ENCODE data around the gene CD86.

CD86 gene

DNA sequence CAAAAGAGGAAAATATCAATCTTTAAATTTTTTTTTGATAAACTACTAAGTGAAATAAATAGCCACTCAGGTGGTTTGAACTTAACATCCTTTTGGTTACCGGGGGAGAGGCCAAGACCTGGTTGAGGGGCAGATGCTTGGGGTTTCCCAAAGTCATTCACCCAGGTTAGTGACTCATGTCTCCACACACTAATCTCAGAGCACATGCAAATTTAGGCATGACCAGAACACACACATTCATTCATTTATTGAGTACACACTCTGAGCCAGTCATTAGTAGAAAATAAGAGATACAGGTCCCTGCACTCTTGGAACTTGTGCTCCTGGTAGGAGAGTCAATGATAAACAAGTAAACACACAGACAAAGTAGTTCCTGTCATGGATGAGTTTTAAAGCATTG is 40.4 kb upstream of the CD86 start:
- H3K36me3 ChIP-seq (ENCODE audit: control insufficient read depth, low read length), result no peaks in the 10 kb centered on the region
- H3K27me3 ChIP-seq (ENCODE audit: control insufficient read depth, low read length), result no peaks in the 10 kb centered on the region
- no peak for TF ChIP-seq EZH2phosphoT487 (IDR thresholded peaks at IDR 0.05; ENCODE audit: borderline replicate concordance, low read length)
- H3K27ac ChIP-seq (ENCODE audit: low read depth, low read length), result no peak overlapping the region
- H3F3A ChIP-seq (ENCODE audit: control insufficient read depth, insufficient read depth), result 0 out of 2 replicates have a peak, but pooled peaks cover 3% of the 10 kb centered on the region
- H3K4me3 ChIP-seq (ENCODE audit: low read length), result peak overlapping the region; percentile 4; the same call in 1 of the 2 replicates
- no peaks in the 10 kb centered on the region for H4K20me1 ChIP-seq (ENCODE audit: control insufficient read depth, insufficient read depth, low read depth, low read length)
- H3K4me1 ChIP-seq (ENCODE audit: control insufficient read depth, low read length), result peaks cover 74% of the 10 kb centered on the region
- no peaks in the 10 kb centered on the region for H3K9me2 ChIP-seq (replicated peaks; ENCODE audit: control insufficient read depth, low read length)
- H3K9me3 ChIP-seq (ENCODE audit: control insufficient read depth, insufficient read depth, low read length), result peaks cover 6% of the 10 kb centered on the region; the same call in 1 of the 2 replicates
- no peaks in the 10 kb centered on the region for H3K79me2 ChIP-seq (ENCODE audit: control insufficient read depth, low read length)
- H3K4me2 ChIP-seq (ENCODE audit: low read length), result peak overlapping the region; percentile 24

DNA sequence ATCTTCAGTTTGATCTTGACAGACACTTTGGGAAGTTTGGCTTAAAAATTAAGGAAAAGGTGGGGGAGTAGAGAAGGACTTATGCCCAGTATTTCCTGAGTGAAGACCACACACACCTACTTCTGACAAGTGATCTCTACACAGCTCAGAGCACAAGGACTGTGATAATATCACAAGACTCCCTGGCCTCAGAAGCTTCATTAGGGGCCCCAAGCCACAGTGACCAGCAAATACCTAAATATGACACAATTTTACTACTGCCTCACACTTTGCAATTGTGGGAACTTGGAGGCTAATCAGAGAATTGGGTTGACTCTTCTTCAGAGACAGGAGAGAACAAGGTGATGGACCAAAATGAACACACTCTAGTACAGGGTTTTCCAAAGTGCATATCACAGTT is 35.7 kb upstream of the CD86 start:
- H4K20me1 ChIP-seq (ENCODE audit: control insufficient read depth, insufficient read depth, low read depth, low read length), result no peaks in the 10 kb centered on the region
- no peaks in the 10 kb centered on the region for H3K79me2 ChIP-seq (ENCODE audit: control insufficient read depth, low read length)
- no peak overlapping the region for H3K4me3 ChIP-seq (ENCODE audit: low read length)
- no peaks in the 10 kb centered on the region for H3K27me3 ChIP-seq (ENCODE audit: control insufficient read depth, low read length)
- H3K9me2 ChIP-seq (replicated peaks; ENCODE audit: control insufficient read depth, low read length), result no peaks in the 10 kb centered on the region
- H3K9me3 ChIP-seq (ENCODE audit: control insufficient read depth, insufficient read depth, low read length), result peaks cover 6% of the 10 kb centered on the region; the same call in 1 of the 2 replicates
- TF ChIP-seq EZH2phosphoT487 (IDR thresholded peaks at IDR 0.05; ENCODE audit: borderline replicate concordance, low read length), result no peak
- TF ChIP-seq, protein P1, sequence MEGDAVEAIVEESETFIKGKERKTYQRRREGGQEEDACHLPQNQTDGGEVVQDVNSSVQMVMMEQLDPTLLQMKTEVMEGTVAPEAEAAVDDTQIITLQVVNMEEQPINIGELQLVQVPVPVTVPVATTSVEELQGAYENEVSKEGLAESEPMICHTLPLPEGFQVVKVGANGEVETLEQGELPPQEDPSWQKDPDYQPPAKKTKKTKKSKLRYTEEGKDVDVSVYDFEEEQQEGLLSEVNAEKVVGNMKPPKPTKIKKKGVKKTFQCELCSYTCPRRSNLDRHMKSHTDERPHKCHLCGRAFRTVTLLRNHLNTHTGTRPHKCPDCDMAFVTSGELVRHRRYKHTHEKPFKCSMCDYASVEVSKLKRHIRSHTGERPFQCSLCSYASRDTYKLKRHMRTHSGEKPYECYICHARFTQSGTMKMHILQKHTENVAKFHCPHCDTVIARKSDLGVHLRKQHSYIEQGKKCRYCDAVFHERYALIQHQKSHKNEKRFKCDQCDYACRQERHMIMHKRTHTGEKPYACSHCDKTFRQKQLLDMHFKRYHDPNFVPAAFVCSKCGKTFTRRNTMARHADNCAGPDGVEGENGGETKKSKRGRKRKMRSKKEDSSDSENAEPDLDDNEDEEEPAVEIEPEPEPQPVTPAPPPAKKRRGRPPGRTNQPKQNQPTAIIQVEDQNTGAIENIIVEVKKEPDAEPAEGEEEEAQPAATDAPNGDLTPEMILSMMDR (IDR thresholded peaks at IDR 0.05; ENCODE audit: low read depth, low read length, poor library complexity, severe bottlenecking), result no peak
- H3K4me1 ChIP-seq (ENCODE audit: control insufficient read depth, low read length), result peaks cover 72% of the 10 kb centered on the region
- no peak overlapping the region for H3K27ac ChIP-seq (ENCODE audit: low read depth, low read length)
- peak overlapping the region; percentile 92; the same call in 1 of the 2 replicates for H3K4me2 ChIP-seq (ENCODE audit: low read length)
- H3K36me3 ChIP-seq (ENCODE audit: control insufficient read depth, low read length), result no peaks in the 10 kb centered on the region
- peaks cover 11% of the 10 kb centered on the region for H3F3A ChIP-seq (ENCODE audit: control insufficient read depth, insufficient read depth)

DNA sequence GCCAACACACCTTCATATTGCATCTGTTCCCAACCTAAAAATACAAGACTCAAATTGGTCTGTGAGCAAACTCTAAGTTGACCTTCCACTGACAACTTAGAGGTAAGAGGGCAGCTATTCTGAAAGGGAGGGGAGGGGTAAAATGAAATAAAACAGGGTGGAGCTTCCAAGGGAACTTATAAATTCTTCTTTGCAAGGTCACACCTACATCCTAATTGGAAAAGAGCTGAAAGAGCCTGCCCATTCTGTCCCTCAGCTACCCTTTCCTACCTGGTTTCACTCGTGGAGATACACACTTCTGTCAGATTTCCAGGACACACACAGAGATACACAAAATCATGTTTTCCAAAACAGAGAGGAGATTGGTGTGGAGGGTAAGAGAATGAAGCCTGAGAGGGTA is 34.1 kb upstream of the CD86 start:
- H3K36me3 ChIP-seq (ENCODE audit: control insufficient read depth, low read length), result no peaks in the 10 kb centered on the region
- H3K4me2 ChIP-seq (ENCODE audit: low read length), result peak overlapping the region; percentile 92
- no peaks in the 10 kb centered on the region for H3K27me3 ChIP-seq (ENCODE audit: control insufficient read depth, low read length)
- H3K4me3 ChIP-seq (ENCODE audit: low read length), result peak overlapping the region; percentile 74
- no peaks in the 10 kb centered on the region for H3K9me2 ChIP-seq (replicated peaks; ENCODE audit: control insufficient read depth, low read length)
- H3K27ac ChIP-seq (ENCODE audit: low read depth, low read length), result no peak overlapping the region
- no peaks in the 10 kb centered on the region for H3K79me2 ChIP-seq (ENCODE audit: control insufficient read depth, low read length)
- peaks cover 22% of the 10 kb centered on the region for H3F3A ChIP-seq (ENCODE audit: control insufficient read depth, insufficient read depth)
- TF ChIP-seq, protein P1 (IDR thresholded peaks at IDR 0.05; ENCODE audit: low read depth, low read length, poor library complexity, severe bottlenecking), result no peak
- no peak for TF ChIP-seq EZH2phosphoT487 (IDR thresholded peaks at IDR 0.05; ENCODE audit: borderline replicate concordance, low read length)
- peaks cover 2% of the 10 kb centered on the region; the same call in 1 of the 2 replicates for H3K9me3 ChIP-seq (ENCODE audit: control insufficient read depth, insufficient read depth, low read length)
- peaks cover 72% of the 10 kb centered on the region for H3K4me1 ChIP-seq (ENCODE audit: control insufficient read depth, low read length)
- H4K20me1 ChIP-seq (ENCODE audit: control insufficient read depth, insufficient read depth, low read depth, low read length), result no peaks in the 10 kb centered on the region

DNA sequence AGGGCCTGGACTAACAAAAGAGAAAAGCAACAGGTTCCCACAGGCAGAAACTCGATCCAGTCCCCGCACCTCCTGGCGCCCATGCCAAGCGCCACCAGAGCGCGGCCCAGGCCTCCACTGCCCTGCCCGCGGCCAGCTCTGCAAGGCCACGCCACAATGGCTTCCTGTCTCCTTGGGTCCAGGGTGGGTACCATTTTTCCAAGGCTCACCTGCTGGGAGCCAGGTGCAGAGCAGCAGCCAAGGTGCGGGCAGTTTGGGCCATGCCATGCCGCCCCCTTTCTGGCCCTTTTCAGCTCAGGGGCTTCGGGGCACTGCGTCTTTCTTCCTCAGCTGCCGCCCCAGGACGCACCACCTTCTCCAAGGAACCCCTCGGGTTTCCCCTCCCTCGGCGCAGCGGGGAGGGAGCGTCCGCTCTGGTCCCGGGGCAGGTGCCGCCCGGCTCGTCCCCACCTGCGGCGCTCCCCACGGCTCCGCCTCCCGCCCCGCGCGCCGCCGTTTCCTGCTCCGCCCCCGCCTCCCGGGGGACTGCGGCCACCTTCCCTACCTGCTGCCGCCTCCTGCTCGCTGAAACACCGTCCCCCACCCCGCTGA is 33.3 kb upstream of the CD86 start, which contains the start of gene ILDR1:
TSS of gene ILDR1 (minus strand) at position 437 of the 591 bp plus-strand sequence. CDS start at position 267, 170 bp downstream.
- H3K27ac ChIP-seq (ENCODE audit: low read depth, low read length), result peak within 1 kb of the TSS; percentile 68
- no peaks in the 10 kb centered on the region for H3K27me3 ChIP-seq (ENCODE audit: control insufficient read depth, low read length)
- peaks cover 76% of the 10 kb centered on the region for H3K4me1 ChIP-seq (ENCODE audit: control insufficient read depth, low read length)
- H3K79me2 ChIP-seq (ENCODE audit: control insufficient read depth, low read length), result no peaks in the 10 kb centered on the region
- no peaks in the 10 kb centered on the region for H3K9me3 ChIP-seq (ENCODE audit: control insufficient read depth, insufficient read depth, low read length)
- no peaks in the 10 kb centered on the region for H4K20me1 ChIP-seq (ENCODE audit: control insufficient read depth, insufficient read depth, low read depth, low read length)
- H3K4me3 ChIP-seq (ENCODE audit: low read length), result peak within 1 kb of the TSS; percentile 74
- peaks cover 22% of the 10 kb centered on the region for H3F3A ChIP-seq (ENCODE audit: control insufficient read depth, insufficient read depth)
- no peaks in the 10 kb centered on the region for H3K9me2 ChIP-seq (replicated peaks; ENCODE audit: control insufficient read depth, low read length)
- peak within 1 kb of the TSS; percentile 92 for H3K4me2 ChIP-seq (ENCODE audit: low read length)
- no peak for TF ChIP-seq EZH2phosphoT487 (IDR thresholded peaks at IDR 0.05; ENCODE audit: borderline replicate concordance, low read length)
- TF ChIP-seq, protein P1 (IDR thresholded peaks at IDR 0.05; ENCODE audit: low read depth, low read length, poor library complexity, severe bottlenecking), result no peak
- H3K36me3 ChIP-seq (ENCODE audit: control insufficient read depth, low read length), result no peaks in the 10 kb centered on the region

Measured in DOHH2 (cell line).